ENCODE measurements around the gene GPC1.

Gene GPC1

GRCh38 chr2:240456447-240457222 lies 21.2 kb downstream of the GPC1 start:
- H3K4me3 ChIP-seq (ENCODE audit: low read depth, low read length), result no peak overlapping the region
- TF ChIP-seq, protein P1, sequence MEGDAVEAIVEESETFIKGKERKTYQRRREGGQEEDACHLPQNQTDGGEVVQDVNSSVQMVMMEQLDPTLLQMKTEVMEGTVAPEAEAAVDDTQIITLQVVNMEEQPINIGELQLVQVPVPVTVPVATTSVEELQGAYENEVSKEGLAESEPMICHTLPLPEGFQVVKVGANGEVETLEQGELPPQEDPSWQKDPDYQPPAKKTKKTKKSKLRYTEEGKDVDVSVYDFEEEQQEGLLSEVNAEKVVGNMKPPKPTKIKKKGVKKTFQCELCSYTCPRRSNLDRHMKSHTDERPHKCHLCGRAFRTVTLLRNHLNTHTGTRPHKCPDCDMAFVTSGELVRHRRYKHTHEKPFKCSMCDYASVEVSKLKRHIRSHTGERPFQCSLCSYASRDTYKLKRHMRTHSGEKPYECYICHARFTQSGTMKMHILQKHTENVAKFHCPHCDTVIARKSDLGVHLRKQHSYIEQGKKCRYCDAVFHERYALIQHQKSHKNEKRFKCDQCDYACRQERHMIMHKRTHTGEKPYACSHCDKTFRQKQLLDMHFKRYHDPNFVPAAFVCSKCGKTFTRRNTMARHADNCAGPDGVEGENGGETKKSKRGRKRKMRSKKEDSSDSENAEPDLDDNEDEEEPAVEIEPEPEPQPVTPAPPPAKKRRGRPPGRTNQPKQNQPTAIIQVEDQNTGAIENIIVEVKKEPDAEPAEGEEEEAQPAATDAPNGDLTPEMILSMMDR (IDR thresholded peaks at IDR 0.05; ENCODE audit: borderline replicate concordance, insufficient read depth, low read depth, low read length), result no peak

GRCh38 chr2:240457223-240458043 lies 22.0 kb downstream of the GPC1 start:
- TF ChIP-seq, protein P1 (IDR thresholded peaks at IDR 0.05; ENCODE audit: borderline replicate concordance, insufficient read depth, low read depth, low read length), result no peak
- H3K4me3 ChIP-seq (ENCODE audit: low read depth, low read length), result no peak overlapping the region

DNA sequence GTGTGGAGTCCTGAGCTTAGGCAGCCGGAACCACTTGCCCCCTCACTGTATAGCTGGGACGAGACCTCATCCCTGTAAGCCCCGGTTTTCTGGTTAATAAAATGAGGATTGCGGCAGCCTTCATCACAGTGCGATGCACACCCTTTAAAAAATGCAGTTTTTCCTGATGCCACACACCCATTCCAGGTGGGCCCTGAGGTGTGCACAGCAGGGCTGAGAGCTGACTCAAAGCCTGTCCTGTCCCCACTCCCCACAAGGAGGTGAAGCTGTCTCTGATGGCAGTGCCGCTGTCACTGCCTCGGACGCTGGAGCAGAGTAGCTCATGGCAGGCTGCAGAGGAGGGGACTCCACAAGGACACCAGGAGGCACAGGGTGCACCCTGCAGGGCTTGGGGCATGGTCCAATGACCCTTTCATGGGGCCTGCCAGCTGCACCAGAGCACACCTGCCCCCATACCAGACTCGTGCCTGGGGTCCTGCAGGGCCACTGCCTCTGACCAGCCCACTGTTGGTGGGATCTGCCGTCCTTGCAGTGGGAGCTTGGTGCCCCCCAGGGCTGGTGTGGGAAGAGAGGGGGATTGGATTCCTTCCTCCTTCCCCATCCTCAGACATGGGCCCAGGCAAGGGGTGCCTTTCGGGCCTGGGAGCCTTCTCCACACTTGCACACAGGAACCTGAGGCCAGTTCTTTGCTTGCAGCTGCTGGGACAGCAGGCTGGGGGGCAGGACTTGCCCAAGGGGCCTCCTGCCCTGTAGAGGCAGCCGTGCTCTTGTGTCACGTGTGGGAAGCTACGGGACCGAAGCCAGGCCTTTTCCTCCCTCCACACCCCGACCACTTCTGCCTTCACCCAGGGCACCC lies 22.8 kb downstream of the GPC1 start:
- no peak overlapping the region for H3K4me3 ChIP-seq (ENCODE audit: low read depth, low read length)
- TF ChIP-seq, protein P1 (IDR thresholded peaks at IDR 0.05; ENCODE audit: borderline replicate concordance, insufficient read depth, low read depth, low read length), result no peak

DNA sequence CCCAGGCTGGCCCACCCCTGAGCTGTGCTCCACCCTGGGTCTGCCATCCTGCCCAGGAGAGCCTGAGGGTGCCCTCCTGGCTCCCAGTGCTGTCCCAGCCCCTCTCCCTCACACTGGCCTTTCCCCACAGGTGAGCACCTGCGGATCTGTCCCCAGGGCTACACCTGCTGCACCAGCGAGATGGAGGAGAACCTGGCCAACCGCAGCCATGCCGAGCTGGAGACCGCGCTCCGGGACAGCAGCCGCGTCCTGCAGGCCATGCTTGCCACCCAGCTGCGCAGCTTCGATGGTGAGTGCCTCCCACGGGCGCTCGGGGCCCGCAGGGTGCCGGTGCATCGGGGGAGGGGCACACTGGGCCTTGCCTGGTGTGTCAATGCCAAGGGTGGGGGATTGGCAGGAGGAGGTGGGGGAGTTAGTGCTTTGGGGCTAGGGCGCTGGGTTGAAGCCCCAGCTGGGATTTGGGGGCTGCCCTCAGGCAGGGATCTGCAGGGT lies 23.5 kb downstream of the GPC1 start:
- no peak overlapping the region for H3K4me3 ChIP-seq (ENCODE audit: low read depth, low read length)
- TF ChIP-seq, protein P1 (IDR thresholded peaks at IDR 0.05; ENCODE audit: borderline replicate concordance, insufficient read depth, low read depth, low read length), result no peak

- no peak overlapping the region for H3K4me3 ChIP-seq (ENCODE audit: low read depth, low read length)
- TF ChIP-seq, protein P1 (IDR thresholded peaks at IDR 0.05; ENCODE audit: borderline replicate concordance, insufficient read depth, low read depth, low read length), result no peak
Measured at GRCh38 chr2:240459401-240460252, 24.2 kb downstream of the GPC1 start.

- H3K4me3 ChIP-seq (ENCODE audit: low read depth, low read length), result no peak overlapping the region
- TF ChIP-seq, protein P1 (IDR thresholded peaks at IDR 0.05; ENCODE audit: borderline replicate concordance, insufficient read depth, low read depth, low read length), result no peak
Measured at GRCh38 chr2:240460253-240460711, 24.8 kb downstream of the GPC1 start.

All from GM12875 (cell line).